MCF 10A (cell line): ENCODE results near the gene BCL6B. TPM values are rescaled to one million over a fixed set of nuclear protein-coding genes. Genes with fewer than 3 reads are reported as not detected.

Experiments
- BruUV-seq: library from RNA; stranded (reverse); fragments of 400-500 nt; replicated peaks from 2 replicates; lab custom pipeline; 2021; lab: Mats Ljungman, UMichigan
- CTCF ChIA-PET: fragments of 300-600 bp; sonication (Branson Sonifier 250); formaldehyde crosslinking; extraction: SDS; loops from one replicate; lab custom pipeline; 2021; ENCODE audit warnings: antibody characterized with exemption, inconsistent platforms; lab: Yijun Ruan, JAX
- POLR2A ChIA-PET: fragments of 300-600, 350-650 bp; sonication (Branson Sonifier 250); formaldehyde crosslinking; extraction: SDS; loops from one replicate; lab custom pipeline; 2020; ENCODE audit warnings: antibody characterized with exemption, inconsistent platforms; lab: Yijun Ruan, JAX
- DNase-seq: peaks from one replicate; pipeline ENCODE4 v3.0.0-alpha.2; 2018; ENCODE audit not compliant: unreplicated experiment
- H3K27ac Mint-ChIP-seq: one replicate; pipeline ENCODE4 v1.8.0; 2022; ENCODE audit warnings: mild to moderate bottlenecking, low read depth, mixed read lengths; ENCODE audit not compliant: unreplicated experiment
- H3K27me3 Mint-ChIP-seq: one replicate; pipeline ENCODE4 v1.8.0; 2022; ENCODE audit warnings: mixed read lengths; ENCODE audit not compliant: insufficient read depth, unreplicated experiment
- H3K36me3 Mint-ChIP-seq: one replicate; pipeline ENCODE4 v1.8.0; 2022; ENCODE audit warnings: mild to moderate bottlenecking, moderate library complexity, mixed read lengths; ENCODE audit not compliant: insufficient read depth, unreplicated experiment
- H3K4me1 Mint-ChIP-seq: one replicate; pipeline ENCODE4 v1.8.0; 2022; ENCODE audit warnings: mixed read lengths; ENCODE audit not compliant: insufficient read depth, unreplicated experiment
- H3K4me3 Mint-ChIP-seq: one replicate; pipeline ENCODE4 v1.8.0; 2022; ENCODE audit warnings: mild to moderate bottlenecking, moderate library complexity, mixed read lengths; ENCODE audit not compliant: unreplicated experiment
- H3K9me3 Mint-ChIP-seq: one replicate; pipeline ENCODE4 v1.8.0; 2022; ENCODE audit warnings: mixed read lengths; ENCODE audit not compliant: unreplicated experiment
- intact Hi-C: fragments of 100-400 bp; cut with micrococcal nuclease; formaldehyde crosslinking; loops from 2 replicates; pipeline ENCODE4 v1.14.1; 2022
- total RNA-seq: library from RNA; stranded (reverse); gene quantifications from 2 replicates; pipeline ENCODE4 v1.2.3, GENCODE V29; 2022
- TF ChIP-seq, protein P1 (sequence below): fragments of 200-600 bp; IDR thresholded peaks from one replicate; pipeline ENCODE4 v1.8.0; 2022; ENCODE audit warnings: antibody characterized with exemption, mild to moderate bottlenecking; ENCODE audit not compliant: unreplicated experiment

Gene BCL6B
- total RNA-seq, 1 experiment from 2014 or later: not detected

DNA sequence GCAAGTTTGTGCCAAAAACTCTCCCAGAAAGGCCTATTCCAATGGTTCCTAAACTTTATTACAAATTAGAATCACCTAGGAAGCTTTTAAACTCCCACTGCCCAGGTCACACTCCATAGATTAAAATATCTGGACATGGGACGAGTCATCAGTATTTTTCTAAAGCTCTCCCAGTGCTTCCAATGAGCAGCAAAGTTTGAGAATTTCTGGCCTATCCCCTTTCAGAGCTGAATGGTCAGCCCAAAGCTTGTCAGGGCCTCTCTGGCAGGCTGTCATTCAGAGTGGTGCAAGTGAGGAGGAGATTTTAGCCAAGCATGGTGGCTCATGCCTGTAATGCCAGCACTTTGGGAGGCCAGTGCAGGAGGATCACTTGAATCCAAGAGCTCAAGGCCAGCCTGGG, 2.4 kb downstream of the BCL6B start:
- POLR2A ChIA-PET: interaction anchor here (1.7 kb wide), 1 partner anchor 10 kb away, joined by 6 read pairs; the partner anchor contains the start of gene SLC16A13
- CTCF ChIA-PET: interaction anchor here (0.7 to 1.6 kb wide), 5 partner anchors 8 to 359 kb away, joined by 3 to 6 read pairs (median 4); no protein-coding TSS in a partner anchor
- TF ChIP-seq, protein P1, sequence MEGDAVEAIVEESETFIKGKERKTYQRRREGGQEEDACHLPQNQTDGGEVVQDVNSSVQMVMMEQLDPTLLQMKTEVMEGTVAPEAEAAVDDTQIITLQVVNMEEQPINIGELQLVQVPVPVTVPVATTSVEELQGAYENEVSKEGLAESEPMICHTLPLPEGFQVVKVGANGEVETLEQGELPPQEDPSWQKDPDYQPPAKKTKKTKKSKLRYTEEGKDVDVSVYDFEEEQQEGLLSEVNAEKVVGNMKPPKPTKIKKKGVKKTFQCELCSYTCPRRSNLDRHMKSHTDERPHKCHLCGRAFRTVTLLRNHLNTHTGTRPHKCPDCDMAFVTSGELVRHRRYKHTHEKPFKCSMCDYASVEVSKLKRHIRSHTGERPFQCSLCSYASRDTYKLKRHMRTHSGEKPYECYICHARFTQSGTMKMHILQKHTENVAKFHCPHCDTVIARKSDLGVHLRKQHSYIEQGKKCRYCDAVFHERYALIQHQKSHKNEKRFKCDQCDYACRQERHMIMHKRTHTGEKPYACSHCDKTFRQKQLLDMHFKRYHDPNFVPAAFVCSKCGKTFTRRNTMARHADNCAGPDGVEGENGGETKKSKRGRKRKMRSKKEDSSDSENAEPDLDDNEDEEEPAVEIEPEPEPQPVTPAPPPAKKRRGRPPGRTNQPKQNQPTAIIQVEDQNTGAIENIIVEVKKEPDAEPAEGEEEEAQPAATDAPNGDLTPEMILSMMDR: no peak
- no peaks in the 10 kb centered on the region for H3K9me3 Mint-ChIP-seq
- peaks cover 22% of the 10 kb centered on the region for H3K4me1 Mint-ChIP-seq
- no peak overlapping the region for H3K27ac Mint-ChIP-seq
- H3K36me3 Mint-ChIP-seq: no peaks in the 10 kb centered on the region
- intact Hi-C loops: no loop called here
- DNase-seq: no peak
- H3K27me3 Mint-ChIP-seq: no peaks in the 10 kb centered on the region
- no peak overlapping the region for H3K4me3 Mint-ChIP-seq
- no TSS peak for BruUV-seq

DNA sequence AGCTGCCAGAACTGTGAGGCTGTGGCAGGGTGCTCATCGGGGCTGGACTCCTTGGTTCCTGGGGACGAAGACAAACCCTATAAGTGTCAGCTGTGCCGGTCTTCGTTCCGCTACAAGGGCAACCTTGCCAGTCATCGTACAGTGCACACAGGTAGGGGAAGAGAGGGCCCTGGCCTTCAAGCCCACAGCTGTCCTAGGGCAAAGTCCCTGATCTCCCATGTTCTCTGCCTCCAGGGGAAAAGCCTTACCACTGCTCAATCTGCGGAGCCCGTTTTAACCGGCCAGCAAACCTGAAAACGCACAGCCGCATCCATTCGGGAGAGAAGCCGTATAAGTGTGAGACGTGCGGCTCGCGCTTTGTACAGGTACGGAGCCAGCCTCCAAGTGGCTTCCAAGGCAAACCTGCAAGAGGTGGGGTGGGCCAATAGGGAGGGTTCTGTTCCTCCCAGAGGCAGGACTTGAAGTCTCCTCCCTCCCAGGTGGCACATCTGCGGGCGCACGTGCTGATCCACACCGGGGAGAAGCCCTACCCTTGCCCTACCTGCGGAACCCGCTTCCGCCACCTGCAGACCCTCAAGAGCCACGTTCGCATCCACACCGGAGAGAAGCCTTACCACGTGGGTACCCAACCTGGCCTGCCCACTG, 3.7 kb downstream of the BCL6B start:
- BruUV-seq: no TSS peak
- Mint-ChIP-seq H3K27ac (no peak overlapping the region), H3K4me1 (peaks cover 9% of the 10 kb centered on the region), H3K36me3 (no peaks in the 10 kb centered on the region), H3K27me3 (no peaks in the 10 kb centered on the region), H3K4me3 (no peak overlapping the region), H3K9me3 (no peaks in the 10 kb centered on the region)
- TF ChIP-seq, protein P1: no peak
- no peak for DNase-seq
- ChIA-PET POLR2A (no interaction called here), CTCF (interaction anchor here (0.6 to 1.6 kb wide), 2 partner anchors 183 to 185 kb away, joined by 3 to 6 read pairs; no protein-coding TSS in a partner anchor)
- intact Hi-C loops: no loop called here

DNA sequence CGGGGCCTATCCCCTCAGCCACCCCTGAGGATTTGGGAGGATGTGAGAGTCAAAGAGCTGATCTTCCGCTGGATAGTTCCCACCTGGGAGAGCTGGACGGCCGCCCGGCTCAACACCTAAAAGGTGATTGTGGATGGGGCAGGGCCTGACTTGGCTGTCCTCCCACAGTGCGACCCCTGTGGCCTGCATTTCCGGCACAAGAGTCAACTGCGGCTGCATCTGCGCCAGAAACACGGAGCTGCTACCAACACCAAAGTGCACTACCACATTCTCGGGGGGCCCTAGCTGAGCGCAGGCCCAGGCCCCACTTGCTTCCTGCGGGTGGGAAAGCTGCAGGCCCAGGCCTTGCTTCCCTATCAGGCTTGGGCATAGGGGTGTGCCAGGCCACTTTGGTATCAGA, 4.5 kb downstream of the BCL6B start:
- POLR2A ChIA-PET: no interaction called here
- no peak for DNase-seq
- Mint-ChIP-seq H3K36me3 (no peaks in the 10 kb centered on the region), H3K27me3 (no peaks in the 10 kb centered on the region), H3K27ac (no peak overlapping the region), H3K4me3 (no peak overlapping the region), H3K9me3 (no peaks in the 10 kb centered on the region), H3K4me1 (peaks cover 6% of the 10 kb centered on the region)
- TF ChIP-seq, protein P1: no peak
- no TSS peak for BruUV-seq
- intact Hi-C loops: no loop called here
- CTCF ChIA-PET: interaction anchor here (0.9 kb wide), 1 partner anchor 8 kb away, joined by 3 read pairs; no protein-coding TSS in a partner anchor

DNA sequence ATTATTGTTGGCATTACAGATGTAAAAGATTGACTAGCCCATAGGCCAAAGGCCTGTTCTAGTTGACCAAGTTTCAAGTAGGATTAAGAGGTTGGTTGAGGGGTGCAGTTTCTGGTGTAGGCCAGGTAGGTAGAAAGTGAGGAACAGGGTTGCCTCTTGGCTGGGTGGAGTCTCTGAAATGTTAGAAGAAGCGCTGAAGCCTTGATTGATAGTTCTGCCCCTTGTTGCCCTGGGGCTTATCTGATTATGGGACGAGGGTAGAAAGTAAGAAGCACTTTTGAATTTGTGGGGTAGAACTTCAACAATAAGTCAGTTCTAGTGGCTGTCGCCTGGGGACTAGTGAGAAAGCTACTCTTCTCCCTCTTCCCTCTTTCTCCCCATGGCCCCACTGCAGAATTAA, 6.2 kb downstream of the BCL6B start:
- intact Hi-C loops: no loop called here
- POLR2A ChIA-PET: interaction anchor here (0.5 kb wide), 1 partner anchor 1633 kb away, joined by 3 read pairs; no protein-coding TSS in a partner anchor
- CTCF ChIA-PET: interaction anchor here (1.0 kb wide), 1 partner anchor 16 kb away, joined by 4 read pairs; no protein-coding TSS in a partner anchor
- no peak overlapping the region for H3K27ac Mint-ChIP-seq
- H3K9me3 Mint-ChIP-seq: no peaks in the 10 kb centered on the region
- H3K27me3 Mint-ChIP-seq: no peaks in the 10 kb centered on the region
- TF ChIP-seq, protein P1: no peak
- BruUV-seq: no TSS peak
- H3K36me3 Mint-ChIP-seq: no peaks in the 10 kb centered on the region
- DNase-seq: no peak
- peaks cover 10% of the 10 kb centered on the region for H3K4me1 Mint-ChIP-seq
- H3K4me3 Mint-ChIP-seq: no peak overlapping the region
